HG03025 (cell line): ENCODE measurements around the gene HECTD1.
"Not testable (repeated sequence)": the region's sequence is repeated elsewhere in the genome, so short reads cannot be mapped to it uniquely, and the experiment has no call there.

ENCODE experiments used
- ATAC-seq: cut with Tn5 transposase; IDR thresholded peaks from one replicate; pipeline ENCODE4 v1.9.1; 2021; ENCODE audit warnings: mild to moderate bottlenecking, moderate library complexity; ENCODE audit not compliant: unreplicated experiment, low FRiP score

HECTD1 gene

GRCh38 chr14:31197671-31198070 lies 9.9 kb downstream of the HECTD1 start:
- no peak for ATAC-seq

- ATAC-seq: no peak
Measured at GRCh38 chr14:31196839-31197492, 10.6 kb downstream of the HECTD1 start.

GRCh38 chr14:31194661-31195060 lies 12.9 kb downstream of the HECTD1 start:
- ATAC-seq: no peak

- no peak for ATAC-seq
Measured at GRCh38 chr14:31194095-31194494, 13.5 kb downstream of the HECTD1 start.

- not testable (repeated sequence) for ATAC-seq
Measured at GRCh38 chr14:31192544-31192943, 15.0 kb downstream of the HECTD1 start.

GRCh38 chr14:31190717-31191263 lies 16.8 kb downstream of the HECTD1 start:
- ATAC-seq: no peak

GRCh38 chr14:31190219-31190603 lies 17.4 kb downstream of the HECTD1 start:
- no peak for ATAC-seq

GRCh38 chr14:31189346-31190218 lies 18.0 kb downstream of the HECTD1 start:
- no peak for ATAC-seq

GRCh38 chr14:31188744-31189143 lies 18.8 kb downstream of the HECTD1 start:
- no peak for ATAC-seq

- not testable (repeated sequence) for ATAC-seq
Measured at GRCh38 chr14:31182016-31182415, 25.6 kb downstream of the HECTD1 start.

- ATAC-seq: no peak
Measured at GRCh38 chr14:31181271-31181670, 26.3 kb downstream of the HECTD1 start.

GRCh38 chr14:31180299-31181051 lies 27.1 kb downstream of the HECTD1 start:
- no peak for ATAC-seq

- ATAC-seq: no peak
Measured at GRCh38 chr14:31174433-31174832, 33.2 kb downstream of the HECTD1 start.

- no peak for ATAC-seq
Measured at GRCh38 chr14:31173120-31173837, 34.3 kb downstream of the HECTD1 start.

GRCh38 chr14:31172084-31172483 lies 35.5 kb downstream of the HECTD1 start:
- ATAC-seq: no peak

- no peak for ATAC-seq
Measured at GRCh38 chr14:31170411-31170810, 37.2 kb downstream of the HECTD1 start.

- ATAC-seq: no peak
Measured at GRCh38 chr14:31169877-31170276, 37.7 kb downstream of the HECTD1 start.

- ATAC-seq: no peak
Measured at GRCh38 chr14:31167032-31167431, 40.6 kb downstream of the HECTD1 start.

- ATAC-seq: no peak
Measured at GRCh38 chr14:31166271-31166561, 41.4 kb downstream of the HECTD1 start.

- ATAC-seq: no peak
Measured at GRCh38 chr14:31164115-31164514, 43.5 kb downstream of the HECTD1 start.
